Nephron (organoid): ENCODE results near the gene LYPD6.

Experiments
- H3K27ac Mint-ChIP-seq, 3 experiments: 2 replicates each; pipeline ENCODE4 v1.8.0; 2020; ENCODE audit warnings: mixed read lengths in 3 of 3, mild to moderate bottlenecking in 2 of 3, moderate library complexity in 1 of 3
- H3K27me3 Mint-ChIP-seq: 2 replicates; pipeline ENCODE4 v1.8.0; 2021; ENCODE audit warnings: low read depth, mild to moderate bottlenecking, moderate library complexity, mixed read lengths
- H3K36me3 Mint-ChIP-seq: 2 replicates; pipeline ENCODE4 v1.8.0; 2020; ENCODE audit warnings: low read depth, mixed read lengths
- H3K4me1 Mint-ChIP-seq: 2 replicates; pipeline ENCODE4 v1.8.0; 2020; ENCODE audit warnings: mixed read lengths
- H3K4me3 Mint-ChIP-seq, 3 experiments: 2 replicates each; pipeline ENCODE4 v1.8.0; 2020; ENCODE audit warnings: mild to moderate bottlenecking in 3 of 3, mixed read lengths in 3 of 3, moderate library complexity in 2 of 3
- H3K9me3 Mint-ChIP-seq: 2 replicates; pipeline ENCODE4 v1.8.0; 2020; ENCODE audit warnings: mixed read lengths
- CTCF ChIP-seq, 3 experiments: fragments of 200-600 bp; sonication (generic); IDR thresholded peaks; one replicate each; pipeline ENCODE4 v1.5.0; 2021; ENCODE audit warnings: antibody characterized with exemption in 3 of 3; ENCODE audit not compliant: unreplicated experiment in 3 of 3

The LYPD6 gene

GRCh38 chr2:149365931-149366583 lies 35.7 kb downstream of the LYPD6 start:
- H3K27me3 Mint-ChIP-seq: no peaks in the 10 kb centered on the region
- TF ChIP-seq CTCF (IDR thresholded peaks at IDR 0.05; ENCODE audit: unreplicated experiment in 3 of 3): no peak

GRCh38 chr2:149370061-149370775 lies 39.8 kb downstream of the LYPD6 start:
- TF ChIP-seq CTCF (IDR thresholded peaks at IDR 0.05; ENCODE audit: unreplicated experiment in 3 of 3): no peak
- H3K27ac Mint-ChIP-seq: no peak overlapping the region
- no peaks in the 10 kb centered on the region for H3K27me3 Mint-ChIP-seq
- peaks cover 31% of the 10 kb centered on the region for H3K36me3 Mint-ChIP-seq
- H3K4me1 Mint-ChIP-seq: peaks cover 10% of the 10 kb centered on the region
- no peak overlapping the region for H3K4me3 Mint-ChIP-seq
- peaks cover 5% of the 10 kb centered on the region for H3K9me3 Mint-ChIP-seq

More at GRCh38 chr2:149365931-149366583, 35.7 kb downstream of the LYPD6 start:
- Mint-ChIP-seq H3K4me3 (no peak overlapping the region), H3K4me1 (peaks cover 18% of the 10 kb centered on the region), H3K27ac (peak overlapping the region; percentile 8 to 50 (median 19)), H3K36me3 (peaks cover 35% of the 10 kb centered on the region), H3K9me3 (peaks cover 9% of the 10 kb centered on the region)

- peaks cover 27% of the 10 kb centered on the region for H3K36me3 Mint-ChIP-seq
- no peak overlapping the region for H3K27ac Mint-ChIP-seq
- H3K4me1 Mint-ChIP-seq: peaks cover 8% of the 10 kb centered on the region
- H3K4me3 Mint-ChIP-seq: no peak overlapping the region
- peaks cover 2% of the 10 kb centered on the region for H3K9me3 Mint-ChIP-seq
- H3K27me3 Mint-ChIP-seq: no peaks in the 10 kb centered on the region
- TF ChIP-seq CTCF (IDR thresholded peaks at IDR 0.05; ENCODE audit: unreplicated experiment in 3 of 3): no peak
Measured at GRCh38 chr2:149371476-149371875, 41.1 kb downstream of the LYPD6 start.

GRCh38 chr2:149375801-149376361 lies 45.5 kb downstream of the LYPD6 start:
- Mint-ChIP-seq H3K4me3 (no peak overlapping the region), H3K27ac (peak overlapping the region in 2 of 3 experiments; percentile 44 to 61), H3K9me3 (no peaks in the 10 kb centered on the region), H3K4me1 (peaks cover 8% of the 10 kb centered on the region), H3K27me3 (no peaks in the 10 kb centered on the region), H3K36me3 (no peaks in the 10 kb centered on the region)
- no peak for TF ChIP-seq CTCF (IDR thresholded peaks at IDR 0.05; ENCODE audit: unreplicated experiment in 3 of 3)

- H3K27ac Mint-ChIP-seq: no peak overlapping the region
- no peaks in the 10 kb centered on the region for H3K9me3 Mint-ChIP-seq
- no peak for TF ChIP-seq CTCF (IDR thresholded peaks at IDR 0.05; ENCODE audit: unreplicated experiment in 3 of 3)
- H3K27me3 Mint-ChIP-seq: no peaks in the 10 kb centered on the region
- H3K4me1 Mint-ChIP-seq: peaks cover 8% of the 10 kb centered on the region
- no peaks in the 10 kb centered on the region for H3K36me3 Mint-ChIP-seq
- no peak overlapping the region for H3K4me3 Mint-ChIP-seq
Measured at GRCh38 chr2:149380205-149380604, 49.8 kb downstream of the LYPD6 start.
